NK-92 (cell line): ENCODE results near the gene HOXD3.

Experiments used
- DNase-seq: peaks from one replicate; lab custom pipeline; 2025; ENCODE audit not compliant: unreplicated experiment; lab: John Stamatoyannopoulos, UW

Gene HOXD3

DNA sequence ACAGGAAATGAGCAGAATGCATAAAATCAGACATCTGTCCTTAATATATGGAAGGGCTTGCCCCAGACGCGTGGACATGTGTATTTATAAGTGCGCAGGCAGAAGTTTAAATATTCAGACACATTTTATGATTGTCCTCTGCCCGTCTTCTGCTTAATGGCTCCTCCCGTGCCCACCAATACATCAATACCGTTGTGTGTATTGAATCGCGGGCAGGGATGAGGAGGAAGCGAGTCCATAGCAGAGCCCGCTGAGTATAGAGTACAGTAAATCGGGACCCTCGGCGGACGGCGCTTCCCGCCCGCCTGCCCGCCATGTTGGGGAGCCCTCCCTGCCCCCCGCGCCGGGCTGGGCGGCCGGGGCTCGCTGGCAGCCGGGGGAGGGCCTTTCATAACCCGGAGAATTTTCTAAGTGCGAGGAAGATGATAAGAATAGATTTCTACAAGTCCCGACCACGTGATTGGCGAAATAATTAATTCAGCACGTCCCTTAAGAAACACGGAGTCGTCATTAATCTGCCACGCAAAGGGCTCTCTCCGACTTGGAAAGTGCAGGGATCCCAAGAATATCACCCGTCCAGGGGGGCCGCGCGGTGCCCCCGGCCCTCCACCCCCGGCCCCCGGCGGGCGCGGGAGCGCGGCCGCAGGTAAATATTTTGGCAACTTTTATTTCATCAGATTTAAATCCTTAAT is at the start of gene HOXD3:
HOXD3 (plus strand) TSS at position 501 of the 692 bp plus-strand sequence. CDS start 11,808 bp downstream, outside the sequence.
- no peak for DNase-seq

DNA sequence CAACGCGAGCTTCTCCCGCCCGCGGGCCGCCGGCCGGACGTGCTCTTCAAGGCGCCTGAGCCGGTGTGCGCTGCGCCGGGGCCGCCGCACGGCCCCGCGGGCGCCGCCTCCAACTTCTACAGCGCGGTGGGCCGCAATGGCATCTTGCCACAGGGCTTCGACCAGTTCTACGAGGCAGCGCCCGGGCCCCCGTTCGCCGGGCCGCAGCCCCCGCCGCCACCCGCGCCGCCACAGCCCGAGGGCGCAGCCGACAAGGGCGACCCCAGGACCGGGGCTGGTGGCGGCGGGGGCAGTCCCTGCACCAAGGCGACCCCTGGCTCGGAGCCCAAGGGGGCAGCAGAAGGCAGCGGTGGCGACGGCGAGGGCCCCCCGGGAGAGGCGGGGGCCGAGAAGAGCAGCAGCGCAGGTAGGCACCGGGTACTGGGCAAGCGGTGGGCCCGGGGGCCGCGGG is 49.4 kb upstream of the HOXD3 start:
- no peak for DNase-seq

DNA sequence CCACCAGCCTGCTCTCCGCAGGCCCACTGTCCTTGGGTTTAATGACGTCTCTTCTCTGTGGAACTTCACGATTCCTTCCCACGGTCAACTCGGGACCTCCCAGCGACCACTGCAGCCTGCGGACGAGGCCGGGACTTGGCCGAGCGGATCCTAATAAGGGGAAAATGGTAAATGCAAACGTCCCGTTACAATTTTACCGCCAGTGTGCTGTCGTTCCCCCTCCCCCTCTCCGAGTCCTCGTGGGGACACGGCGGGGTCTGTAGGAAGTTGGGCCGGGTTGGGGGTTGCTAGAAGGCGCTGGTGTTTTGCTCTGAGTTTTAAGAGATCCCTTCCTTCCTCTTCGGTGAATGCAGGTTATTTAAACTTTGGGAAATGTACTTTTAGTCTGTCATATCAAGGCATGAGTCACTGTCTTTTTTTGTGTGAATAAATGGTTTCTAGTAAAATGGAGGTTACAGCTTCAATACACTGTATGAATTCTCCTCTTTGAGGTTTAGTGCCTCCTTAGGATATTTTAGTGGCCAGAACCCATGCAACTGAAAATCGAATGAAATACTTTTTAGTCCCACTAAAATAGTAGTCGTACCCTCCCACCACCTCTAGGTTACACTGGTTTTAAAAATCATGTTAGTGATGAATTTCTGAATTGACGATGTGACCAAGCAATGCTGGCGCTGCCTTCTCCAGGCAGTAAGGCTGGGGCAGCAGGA is 47.8 kb upstream of the HOXD3 start:
- no peak for DNase-seq

DNA sequence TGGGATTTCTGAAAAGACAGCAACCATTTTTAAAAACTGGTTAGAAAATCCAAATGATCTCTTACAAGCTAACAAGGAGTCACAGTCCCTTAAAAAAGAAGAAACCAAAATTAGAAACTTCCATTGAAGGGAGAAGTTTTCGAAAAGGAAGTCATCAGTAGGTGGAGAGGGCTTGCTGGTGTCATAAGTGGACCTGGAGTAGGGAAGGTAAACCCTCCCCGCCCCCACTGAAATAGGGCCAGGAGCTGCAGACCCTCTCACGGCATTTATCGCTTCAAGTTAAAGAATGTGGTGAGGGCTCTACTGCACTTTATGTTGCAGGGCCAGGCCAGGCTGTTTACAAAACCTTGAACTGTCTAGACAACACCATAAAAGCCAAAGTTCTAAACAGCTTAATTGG is 47.2 kb upstream of the HOXD3 start:
- no peak for DNase-seq

- DNase-seq, result no peak
Measured at GRCh38 chr2:176110415-176111308, 46.4 kb upstream of the HOXD3 start.

- no peak for DNase-seq
Measured at GRCh38 chr2:176111309-176111663, 45.8 kb upstream of the HOXD3 start.

DNA sequence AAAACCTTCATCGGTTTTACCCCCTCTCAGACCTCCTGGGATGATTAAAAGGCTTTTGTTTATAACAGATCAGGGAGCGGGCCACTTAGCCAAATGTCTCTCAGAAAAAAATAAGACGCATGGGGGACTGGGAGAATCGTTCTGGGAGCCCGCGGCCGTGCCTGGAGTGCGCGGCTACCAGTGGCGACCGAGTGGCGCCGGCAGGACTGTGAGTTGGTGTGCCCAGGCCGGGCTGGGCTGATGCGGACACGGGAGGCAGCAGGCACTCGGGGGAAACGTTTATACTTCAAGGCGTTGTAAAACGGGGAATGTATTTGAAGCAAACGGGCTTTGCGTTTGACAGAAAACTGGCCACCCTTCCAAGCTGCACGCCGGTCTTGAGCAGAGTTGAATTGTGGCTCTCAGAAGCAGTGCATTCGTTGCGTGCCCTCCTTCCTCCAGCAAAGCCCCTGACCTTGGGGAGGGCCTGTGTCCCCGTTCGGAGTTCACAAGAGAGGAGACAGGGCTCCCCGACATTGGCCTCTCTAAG is 45.2 kb upstream of the HOXD3 start:
- DNase-seq, result no peak

- DNase-seq, result no peak
Measured at GRCh38 chr2:176112375-176113302, 44.5 kb upstream of the HOXD3 start.

DNA sequence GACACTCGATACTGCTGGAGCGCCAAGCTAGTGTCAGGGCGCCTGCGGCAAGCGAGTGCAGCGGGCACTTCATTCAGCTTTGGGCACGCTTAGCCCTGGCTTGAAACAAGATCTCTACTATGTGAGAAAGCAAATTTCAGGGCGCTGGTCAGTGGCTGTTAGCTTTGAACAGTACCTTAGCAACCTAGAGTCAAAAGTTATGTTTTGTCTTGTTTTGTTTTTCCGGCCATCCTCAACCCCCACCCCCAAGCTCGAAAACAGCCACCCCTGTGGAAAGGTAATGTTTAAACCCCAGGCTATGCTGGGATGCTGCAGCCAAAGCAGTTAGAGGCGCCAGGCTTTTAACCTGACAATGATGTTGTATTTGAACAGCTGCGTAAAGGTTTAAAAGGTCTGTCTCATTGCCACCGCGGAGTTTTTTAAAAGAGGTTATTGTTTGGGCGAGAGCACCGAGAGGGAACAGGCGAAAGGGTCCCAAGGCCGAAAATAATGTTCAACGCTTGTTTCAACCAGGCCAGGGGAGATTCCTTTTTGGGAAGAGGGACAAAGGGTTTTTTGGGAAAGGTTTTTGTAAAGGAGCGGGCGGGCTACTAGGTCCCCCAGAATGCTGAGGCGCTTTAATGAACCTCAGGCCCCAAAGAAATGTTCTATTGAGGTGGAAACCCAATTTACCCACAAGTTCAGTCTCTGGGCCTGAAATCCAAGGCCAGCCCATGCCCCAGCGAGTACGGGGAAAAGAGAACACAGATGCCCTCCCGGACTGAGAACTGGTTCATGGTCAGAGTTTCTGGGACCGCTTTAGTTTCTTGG is 42.8 kb upstream of the HOXD3 start:
- no peak for DNase-seq

- no peak for DNase-seq
Measured at GRCh38 chr2:176114930-176115625, 42.0 kb upstream of the HOXD3 start.

DNA sequence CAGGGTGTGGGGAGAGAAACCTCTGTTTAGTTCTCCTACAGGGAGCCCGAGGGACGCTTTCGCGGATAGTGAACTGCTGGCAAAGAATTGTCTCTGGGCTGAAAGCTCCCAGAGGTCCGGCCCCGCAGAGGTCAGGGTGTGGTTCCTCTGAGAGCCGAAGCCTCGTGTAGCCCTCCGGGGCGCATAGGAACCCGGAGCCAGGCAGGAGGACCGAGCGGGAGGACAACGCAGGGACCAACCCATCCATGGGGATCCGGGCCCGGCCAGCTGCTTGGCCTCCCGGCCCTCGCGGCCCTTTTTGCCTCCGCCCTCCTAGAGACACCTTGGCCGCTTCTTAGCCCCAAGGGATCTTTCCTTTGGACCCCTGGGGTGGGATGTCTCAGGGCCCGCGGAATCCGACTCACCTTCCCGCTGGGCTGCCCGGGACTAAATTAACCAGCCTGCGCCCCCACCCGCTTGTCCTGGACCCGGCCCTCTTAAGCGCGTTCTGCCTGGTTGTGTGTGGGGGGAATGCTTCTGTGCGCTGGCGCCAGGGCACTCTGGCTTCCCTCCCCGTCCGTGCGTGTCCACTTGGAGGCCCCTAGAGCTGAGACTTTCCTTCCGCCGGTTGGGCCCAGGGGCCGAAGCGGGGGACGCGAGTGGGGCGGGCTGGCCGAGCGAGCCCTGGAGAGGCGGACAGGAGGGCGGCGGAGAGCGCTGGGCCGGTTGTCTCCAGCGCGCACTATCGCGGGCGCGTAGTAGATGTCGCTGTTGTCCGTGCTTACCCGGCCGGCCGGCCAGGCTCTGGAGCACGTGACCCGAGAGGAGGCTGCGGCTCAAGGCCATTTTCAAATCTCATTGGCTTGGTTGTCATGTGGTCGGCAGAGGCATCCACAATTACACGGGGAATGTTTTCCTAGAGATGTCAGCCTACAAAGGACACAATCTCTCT is 41.0 kb upstream of the HOXD3 start, which contains the start of gene HOXD10:
HOXD10 (plus strand) TSS at position 896 of the 931 bp plus-strand sequence. CDS start 56 bp downstream, outside the sequence.
- DNase-seq, result no peak

GRCh38 chr2:176117162-176117822 is 39.8 kb upstream of the HOXD3 start:
- no peak for DNase-seq

GRCh38 chr2:176117823-176118371 is 39.2 kb upstream of the HOXD3 start:
- no peak for DNase-seq

DNA sequence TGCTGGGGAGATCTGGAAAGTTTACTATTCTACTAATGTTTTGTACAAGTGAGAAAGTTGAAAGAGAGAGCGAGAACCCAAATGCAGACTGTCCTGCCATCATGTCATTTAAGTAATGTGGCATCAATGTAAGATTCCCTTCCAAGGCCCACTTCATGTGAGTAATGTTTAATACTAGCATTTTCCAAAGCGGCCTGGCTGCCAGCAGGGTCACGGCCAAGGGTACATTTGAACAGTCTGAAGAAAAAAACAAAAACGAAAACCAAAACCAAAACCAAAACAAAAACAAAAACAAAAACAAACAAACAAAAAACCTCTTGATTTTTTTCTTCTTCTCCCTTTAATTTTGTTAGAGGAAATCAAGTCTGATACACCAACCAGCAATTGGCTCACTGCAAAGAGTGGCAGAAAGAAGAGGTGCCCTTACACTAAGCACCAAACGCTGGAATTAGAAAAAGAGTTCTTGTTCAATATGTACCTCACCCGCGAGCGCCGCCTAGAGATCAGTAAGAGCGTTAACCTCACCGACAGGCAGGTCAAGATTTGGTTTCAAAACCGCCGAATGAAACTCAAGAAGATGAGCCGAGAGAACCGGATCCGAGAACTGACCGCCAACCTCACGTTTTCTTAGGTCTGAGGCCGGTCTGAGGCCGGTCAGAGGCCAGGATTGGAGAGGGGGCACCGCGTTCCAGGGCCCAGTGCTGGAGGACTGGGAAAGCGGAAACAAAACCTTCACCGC is 38.3 kb upstream of the HOXD3 start:
- no peak for DNase-seq

- DNase-seq, result no peak
Measured at GRCh38 chr2:176120364-176121189, 36.5 kb upstream of the HOXD3 start.
